HG03469 (cell line): ENCODE data around the gene MEIKIN.

Experiments used
- ATAC-seq: cut with Tn5 transposase; IDR thresholded peaks from one replicate; pipeline ENCODE4 v1.9.1; 2021; ENCODE audit warnings: mild to moderate bottlenecking, moderate library complexity, moderate number of reproducible peaks; ENCODE audit not compliant: unreplicated experiment

MEIKIN gene

DNA sequence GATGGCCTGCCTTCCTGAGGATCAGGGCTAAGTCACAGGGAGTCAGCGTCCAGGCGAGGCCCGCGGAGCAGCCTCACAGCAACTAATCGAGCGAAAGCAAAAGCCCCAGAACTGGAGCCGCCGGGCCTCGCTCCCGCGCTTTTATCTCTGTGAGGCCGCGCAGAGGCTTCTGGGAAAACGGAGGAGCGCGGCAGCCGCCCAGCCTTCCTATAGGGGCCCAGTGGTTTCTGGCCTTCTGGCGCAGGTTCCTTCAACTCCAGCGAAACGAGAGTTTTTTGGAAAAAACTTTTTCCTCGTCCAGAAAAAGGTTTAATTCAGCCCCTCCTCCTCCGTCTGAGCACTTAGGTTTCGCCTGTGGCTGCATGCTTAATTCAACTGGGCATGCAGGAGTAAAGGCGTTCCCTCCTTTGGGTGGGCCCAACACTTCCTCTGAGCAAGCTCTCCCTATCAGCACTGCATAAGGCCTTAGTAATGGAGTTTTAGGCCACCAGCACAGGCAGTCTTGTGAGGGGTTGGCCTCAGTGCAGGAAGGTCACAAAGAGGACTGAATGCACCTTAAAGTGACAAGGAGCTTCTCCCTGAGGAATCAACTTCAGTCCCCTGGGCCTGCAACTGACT lies at the start of gene MEIKIN:
TSS of gene MEIKIN (minus strand) at position 113 of the 618 bp plus-strand sequence. CDS start 158 bp downstream, outside the sequence.
- ATAC-seq: no peak

DNA sequence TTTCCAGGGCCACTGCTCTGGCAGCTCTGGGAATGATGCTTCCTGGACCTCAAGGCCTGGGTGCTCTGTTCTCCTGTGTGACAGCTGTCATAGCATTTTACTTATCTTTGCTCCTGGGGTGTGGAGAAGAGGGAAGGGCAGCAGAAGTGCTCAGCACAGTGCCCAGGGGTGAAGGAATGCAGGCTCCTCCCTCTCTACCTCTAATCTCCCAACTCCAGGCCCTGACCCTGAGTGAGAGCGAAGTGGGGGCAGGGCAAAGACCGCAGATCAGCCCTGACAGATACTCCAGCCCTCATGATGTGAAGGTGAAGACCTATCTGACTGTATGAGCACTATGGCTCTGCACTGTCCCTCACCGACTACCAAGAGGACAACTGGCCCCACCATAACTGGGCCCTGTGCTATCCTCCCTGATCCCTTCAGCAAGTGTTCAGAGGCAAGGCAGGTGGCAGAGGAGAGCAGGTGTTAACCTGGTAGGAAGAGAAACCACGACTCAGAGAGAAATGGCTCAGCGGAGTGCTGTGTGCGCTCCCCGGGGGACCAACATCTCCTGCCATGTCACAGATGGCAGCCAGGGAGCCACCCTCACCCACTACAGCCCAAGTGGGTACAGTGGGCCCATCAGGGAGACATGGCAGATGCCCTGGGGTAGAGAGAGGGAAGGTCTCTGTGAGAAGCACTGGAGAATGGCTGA lies 49.2 kb upstream of the MEIKIN start:
- ATAC-seq: no peak

- no peak for ATAC-seq
Measured at GRCh38 chr5:131994090-131994489, 48.6 kb upstream of the MEIKIN start.

DNA sequence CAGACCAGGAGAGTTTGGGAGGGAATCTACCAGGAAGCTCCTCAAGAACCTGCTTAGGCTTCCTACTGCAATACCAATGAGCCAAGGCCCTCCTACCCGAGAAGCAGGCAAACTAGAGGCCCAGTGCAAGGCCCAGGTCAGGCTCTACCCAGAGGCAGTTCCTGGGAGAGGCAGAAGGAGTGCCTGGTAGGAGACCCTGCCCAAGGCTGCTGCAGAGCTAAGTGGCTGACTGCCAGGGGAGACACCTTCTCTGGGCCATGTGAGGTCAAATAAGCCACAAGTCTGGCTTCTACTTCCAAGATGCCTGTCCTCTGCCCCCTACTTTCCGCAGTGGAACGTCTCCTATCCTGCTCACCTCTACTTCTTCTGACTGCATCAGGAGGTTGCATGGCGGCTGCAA lies 48.2 kb upstream of the MEIKIN start:
- ATAC-seq: no peak

GRCh38 chr5:131992370-131992769 lies 46.9 kb upstream of the MEIKIN start:
- no peak for ATAC-seq

DNA sequence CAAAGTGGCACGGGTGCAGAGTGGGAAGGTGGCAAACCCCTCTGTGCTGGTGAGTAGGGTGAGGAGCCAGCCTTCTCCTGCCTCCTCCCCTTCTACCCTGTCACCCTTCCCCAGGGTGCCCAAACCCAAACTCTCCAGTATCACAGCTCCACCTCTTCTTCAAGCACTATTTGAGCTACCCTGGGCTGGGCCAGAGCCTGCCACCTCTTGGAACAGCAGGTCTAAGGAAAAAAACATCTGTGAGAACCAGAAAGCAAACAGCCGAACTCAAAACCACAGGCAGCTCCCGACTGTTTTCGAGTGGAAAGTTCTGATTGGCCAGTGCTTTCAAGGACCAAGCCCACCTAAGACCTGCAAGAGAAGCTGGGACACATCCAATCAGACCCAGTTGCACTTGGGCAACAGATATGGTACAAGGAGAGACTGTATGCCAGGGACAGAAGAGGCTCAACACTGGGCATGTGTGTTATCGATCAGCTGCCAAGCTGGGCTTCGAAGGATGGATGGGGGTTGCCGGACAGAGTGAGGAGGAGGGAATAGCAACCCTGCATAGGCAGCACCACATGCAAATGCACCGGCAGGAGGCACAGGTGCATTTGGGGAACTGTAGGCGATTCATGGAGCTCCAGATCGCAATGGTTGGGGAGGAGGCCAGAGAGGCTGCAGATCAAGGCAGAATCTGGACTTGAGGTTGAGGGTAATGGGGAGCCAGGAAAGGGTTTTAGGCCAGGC lies 46.3 kb upstream of the MEIKIN start:
- ATAC-seq: no peak

DNA sequence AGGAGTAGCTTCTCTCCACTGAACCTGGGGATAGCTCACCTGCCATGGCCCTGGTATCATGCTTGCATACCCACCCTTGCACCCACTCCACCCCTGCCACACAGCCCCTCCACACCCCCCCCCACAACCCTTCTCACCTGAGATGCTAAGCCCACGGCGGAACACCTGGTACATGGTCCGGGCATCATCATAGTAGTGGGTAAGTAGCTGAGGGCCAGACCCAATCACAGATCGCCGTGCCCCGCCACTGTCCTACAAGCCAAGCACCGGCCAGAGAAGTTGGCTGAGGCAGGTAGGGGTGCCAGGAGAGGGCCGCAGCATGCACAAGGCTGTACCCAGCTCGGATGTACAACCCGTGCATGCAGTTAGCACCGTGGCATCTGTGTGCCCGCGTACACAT lies 45.3 kb upstream of the MEIKIN start:
- ATAC-seq: no peak

- no peak for ATAC-seq
Measured at GRCh38 chr5:131988601-131989000, 43.1 kb upstream of the MEIKIN start.

DNA sequence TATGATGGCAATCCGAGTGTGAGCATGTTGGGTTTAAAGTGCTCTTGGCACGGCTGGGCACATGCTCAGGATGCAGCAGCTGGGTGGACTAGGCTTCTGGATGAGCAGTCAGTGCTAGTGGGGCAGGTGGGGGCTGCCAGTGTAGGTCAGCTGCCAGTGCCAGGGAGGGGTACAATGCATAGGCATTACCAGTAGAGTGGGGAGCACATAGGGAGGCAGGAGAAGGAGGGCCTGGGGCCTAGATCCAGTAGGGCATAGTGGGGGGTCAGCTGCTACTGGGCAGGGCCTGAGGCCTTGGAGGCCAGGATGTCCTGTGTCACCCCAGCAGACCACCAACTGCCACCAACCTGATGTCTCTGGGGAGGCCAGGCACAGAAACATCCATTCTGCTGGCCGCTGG lies 41.8 kb upstream of the MEIKIN start:
- no peak for ATAC-seq

GRCh38 chr5:131986161-131986912 lies 40.9 kb upstream of the MEIKIN start:
- no peak for ATAC-seq

DNA sequence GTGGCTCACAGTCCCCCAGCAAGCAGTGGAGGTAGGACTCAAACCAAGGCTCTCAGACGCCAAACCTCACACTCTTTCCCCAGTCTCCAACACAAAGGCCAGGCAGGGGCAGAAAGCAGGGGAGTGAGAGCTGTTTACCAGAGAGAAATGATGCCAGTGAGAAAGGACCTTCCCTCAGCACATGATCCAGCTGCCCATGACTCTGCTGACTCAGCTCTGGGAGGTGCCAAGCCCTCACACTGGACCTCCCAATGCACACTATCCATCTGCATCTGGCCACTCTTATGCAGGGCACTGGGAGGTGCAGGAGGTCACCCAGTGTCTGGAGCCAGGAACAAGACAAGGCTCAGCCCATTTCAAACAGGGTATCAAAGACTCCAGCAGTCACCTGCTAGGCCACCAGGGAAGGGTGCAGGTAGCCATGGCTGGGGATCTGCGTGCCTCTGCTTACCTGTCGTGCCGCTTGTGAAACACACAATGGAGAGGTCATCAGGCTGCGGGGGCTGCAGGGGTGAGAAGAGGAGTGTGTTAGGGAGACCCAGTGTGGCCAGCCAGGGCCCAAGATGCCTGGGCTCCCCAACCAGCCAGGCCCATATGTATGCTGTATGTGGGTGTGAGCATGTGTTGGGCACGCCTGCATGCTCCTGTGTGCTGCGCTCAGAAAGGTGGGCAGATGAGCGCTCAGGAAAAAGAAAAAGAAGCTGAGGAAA lies 39.6 kb upstream of the MEIKIN start:
- no peak for ATAC-seq

GRCh38 chr5:131983244-131983771 lies 37.8 kb upstream of the MEIKIN start:
- ATAC-seq: no peak

DNA sequence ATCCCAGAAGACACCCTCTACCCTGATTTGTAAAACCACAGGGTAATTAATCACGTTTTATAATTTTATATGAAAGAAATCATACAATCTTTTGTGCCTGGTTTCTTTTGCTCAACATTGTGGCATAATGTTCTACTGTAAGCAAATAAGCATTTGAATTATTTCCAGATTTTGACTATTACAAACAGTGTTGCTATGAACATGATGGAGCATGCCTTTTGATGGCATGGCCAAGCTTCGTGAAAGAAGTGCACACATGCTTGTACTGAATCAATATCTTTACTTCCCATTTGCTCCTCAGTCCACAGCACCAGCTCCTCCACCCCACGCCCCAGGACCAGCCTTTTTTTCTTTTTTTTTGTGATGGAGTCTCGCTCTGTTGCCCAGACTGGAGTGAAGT lies 36.1 kb upstream of the MEIKIN start:
- ATAC-seq: no peak

DNA sequence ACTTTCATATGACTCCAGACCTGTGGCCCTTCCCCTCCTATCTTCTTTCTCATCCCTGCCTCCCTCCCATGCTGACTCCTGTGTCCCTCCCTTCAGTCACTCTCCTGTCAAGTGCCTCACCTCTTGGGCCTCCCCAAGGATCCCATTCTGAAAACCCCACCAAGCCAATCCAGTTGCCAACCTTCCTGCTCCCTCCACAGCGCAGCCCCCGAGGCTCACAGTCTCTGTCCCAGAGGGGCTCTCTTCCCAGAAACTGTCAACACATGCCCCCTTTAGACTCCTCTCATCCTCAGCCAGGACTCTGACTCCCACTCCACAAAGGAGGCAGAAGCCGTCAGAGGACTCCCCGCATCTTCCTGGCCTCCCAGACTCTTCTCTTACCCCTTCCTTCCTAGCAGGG lies 35.2 kb upstream of the MEIKIN start:
- no peak for ATAC-seq

- ATAC-seq: no peak
Measured at GRCh38 chr5:131979816-131980215, 34.4 kb upstream of the MEIKIN start.

DNA sequence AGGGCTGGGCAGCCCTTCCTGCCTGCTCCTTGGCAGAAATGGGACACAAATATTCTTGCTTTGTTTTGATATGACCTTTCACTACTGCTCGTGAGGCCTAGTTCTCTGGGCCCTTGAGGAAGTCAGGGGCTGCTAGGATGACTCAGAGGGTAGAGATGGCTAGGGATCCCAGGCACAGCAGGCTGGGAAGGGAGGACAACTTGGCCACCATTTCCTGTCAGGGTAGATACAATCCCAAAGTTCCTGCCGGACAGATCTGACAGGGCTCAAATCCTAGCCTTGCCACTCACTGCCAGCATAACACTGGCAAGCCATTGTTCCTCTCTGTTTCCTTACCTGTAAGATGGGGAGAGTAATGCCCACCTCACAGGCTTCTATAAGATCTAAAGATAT lies 31.7 kb upstream of the MEIKIN start:
- no peak for ATAC-seq

DNA sequence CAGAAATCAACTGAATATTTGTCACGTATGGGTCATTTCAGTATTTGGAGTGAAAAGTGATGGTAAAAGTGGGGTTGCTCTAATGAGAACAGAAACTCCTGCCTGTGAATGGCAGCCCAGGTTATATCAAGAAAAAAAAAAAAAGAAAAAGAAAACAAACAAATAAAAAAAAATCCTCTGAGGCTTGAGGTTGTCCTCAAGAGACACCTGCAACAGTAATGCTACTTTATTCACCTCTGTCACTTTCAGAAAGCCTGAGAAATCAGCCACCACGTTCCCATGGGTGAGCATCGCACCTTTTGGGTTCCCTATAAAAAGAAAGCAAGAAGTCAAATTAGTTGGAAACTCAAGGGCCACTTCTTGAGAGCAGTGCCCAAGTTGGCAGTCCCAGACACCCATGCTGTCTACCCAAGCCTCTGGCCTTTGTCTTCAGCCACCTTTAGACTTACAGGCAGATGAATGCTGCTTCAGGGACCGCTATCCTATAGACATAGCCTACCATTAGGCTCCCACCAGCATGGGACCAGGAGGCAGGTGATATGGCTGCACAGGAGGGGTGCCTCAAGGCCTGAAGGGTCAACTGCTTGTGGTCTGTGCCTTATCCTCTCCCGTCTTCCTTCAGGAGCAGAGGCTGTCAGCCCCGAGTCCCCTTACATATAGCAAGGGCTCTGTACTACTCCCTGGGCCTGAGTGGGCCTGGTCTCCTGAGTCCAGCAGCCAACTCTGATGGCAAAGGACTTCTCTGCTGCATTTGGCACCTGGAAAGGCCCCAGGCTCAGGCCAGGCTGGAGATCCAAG lies 31.1 kb upstream of the MEIKIN start:
- ATAC-seq: no peak

GRCh38 chr5:131974956-131975726 lies 29.7 kb upstream of the MEIKIN start:
- ATAC-seq: no peak

DNA sequence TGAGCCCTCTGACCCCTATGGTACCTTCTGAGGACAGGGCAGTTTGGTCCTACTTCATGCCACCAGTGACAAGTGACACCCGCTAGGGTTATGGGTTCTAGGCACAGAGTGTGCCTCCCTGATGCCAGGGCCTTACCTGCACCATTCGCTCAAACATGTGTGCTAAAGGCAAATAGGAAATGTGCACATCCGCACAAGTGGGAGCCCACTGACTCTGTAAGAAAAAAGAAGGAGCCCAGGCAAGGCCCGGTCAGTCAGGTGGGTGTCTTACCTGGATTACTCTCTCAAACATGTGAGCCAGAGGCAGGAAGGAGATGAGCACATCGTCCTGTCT lies 29.1 kb upstream of the MEIKIN start:
- no peak for ATAC-seq
